HepG2 (cell line): ENCODE data around the gene APOM. TPM values are rescaled to one million over a fixed set of nuclear protein-coding genes. Genes with fewer than 3 reads are reported as not detected.

Experiments
- ATF3 ChIP-seq: sonication (generic); formaldehyde crosslinking; IDR thresholded peaks from 2 replicates; pipeline ENCODE4 v1.4.0; 2020; ENCODE audit warnings: missing genetic modification reagents
- CERS6 ChIP-seq: sonication (generic); formaldehyde crosslinking; IDR thresholded peaks from 2 replicates; pipeline ENCODE4 v1.5.0; 2020; ENCODE audit warnings: missing genetic modification reagents
- HMG20A ChIP-seq: IDR thresholded peaks from 2 replicates; pipeline ENCODE4 v1.6.1; 2016; ENCODE audit warnings: borderline replicate concordance
- HNF4G ChIP-seq, 2 experiments: sonication (generic) in 1 of 2; formaldehyde crosslinking in 1 of 2; IDR thresholded peaks; 2 replicates each; pipeline versions ENCODE4 v1.4.0 to v1.6.1; 2011 to 2020; ENCODE audit warnings: borderline replicate concordance in 2 of 2, low read depth in 2 of 2, mild to moderate bottlenecking in 2 of 2, low read length in 1 of 2, missing genetic modification reagents in 1 of 2, moderate library complexity in 1 of 2
- JDP2 ChIP-seq: sonication (generic); formaldehyde crosslinking; IDR thresholded peaks from 2 replicates; pipeline ENCODE4 v1.8.1; 2022; ENCODE audit warnings: missing genetic modification reagents, borderline replicate concordance
- KLF13 ChIP-seq: sonication (generic); formaldehyde crosslinking; IDR thresholded peaks from 2 replicates; pipeline ENCODE4 v1.4.0; 2020; ENCODE audit warnings: mild to moderate bottlenecking, missing genetic modification reagents
- KLF6 ChIP-seq: IDR thresholded peaks from 2 replicates; pipeline ENCODE4 v1.8.0; 2016; ENCODE audit warnings: missing biosample characterization, missing genetic modification reagents
- MAZ ChIP-seq, 2 experiments: sonication (generic) in 1 of 2; formaldehyde crosslinking in 1 of 2; IDR thresholded peaks; 2 replicates each; pipeline versions ENCODE4 v1.5.0 to v1.6.1; 2012 to 2020; ENCODE audit warnings: low read depth in 2 of 2, mild to moderate bottlenecking in 2 of 2, borderline replicate concordance in 1 of 2, improper control_type of control experiment in 1 of 2, low read length in 1 of 2, missing genetic modification reagents in 1 of 2, moderate library complexity in 1 of 2
- NFAT5 ChIP-seq: sonication (generic); formaldehyde crosslinking; IDR thresholded peaks from 2 replicates; pipeline ENCODE4 v1.4.0; 2020; ENCODE audit warnings: missing genetic modification reagents
- NFYB ChIP-seq: sonication (generic); formaldehyde crosslinking; IDR thresholded peaks from 2 replicates; pipeline ENCODE4 v1.4.0; 2020; ENCODE audit warnings: missing genetic modification reagents
- POLR2AphosphoS2 ChIP-seq: IDR thresholded peaks from 2 replicates; pipeline ENCODE4 v1.6.1; 2011; ENCODE audit warnings: low read depth, low read length, improper control_type of control experiment
- POLR2G ChIP-seq: fragments of 200-400 bp; formaldehyde crosslinking; IDR thresholded peaks from 2 replicates; pipeline ENCODE4 v1.6.1; 2018; ENCODE audit warnings: mild to moderate bottlenecking, low read depth, low read length, moderate library complexity
- RAD51 ChIP-seq: fragments of 450-650 bp; IDR thresholded peaks from 2 replicates; pipeline ENCODE4 v1.6.1; 2016; ENCODE audit warnings: borderline replicate concordance
- RBFOX2 ChIP-seq: fragments of 200-400 bp; formaldehyde crosslinking; IDR thresholded peaks from 2 replicates; pipeline ENCODE4 v1.6.1; 2017; ENCODE audit warnings: low read depth, mild to moderate bottlenecking, low read length
- SIN3A ChIP-seq: IDR thresholded peaks from 2 replicates; pipeline ENCODE4 v1.6.1; 2011; ENCODE audit warnings: low read depth, mild to moderate bottlenecking, control low read depth, low read length, borderline replicate concordance
- ZNF160 ChIP-seq: sonication (generic); formaldehyde crosslinking; IDR thresholded peaks from 2 replicates; pipeline ENCODE4 v1.8.0; 2022; ENCODE audit warnings: mild to moderate bottlenecking, inconsistent platforms, missing genetic modification reagents
- ZNF17 ChIP-seq: sonication (generic); formaldehyde crosslinking; IDR thresholded peaks from 2 replicates; pipeline ENCODE4 v1.5.0; 2020; ENCODE audit warnings: mild to moderate bottlenecking, missing genetic modification reagents
- ZNF468 ChIP-seq: sonication (generic); formaldehyde crosslinking; IDR thresholded peaks from 2 replicates; pipeline ENCODE4 v1.8.0; 2022; ENCODE audit warnings: mild to moderate bottlenecking, moderate library complexity, missing genetic modification reagents
- ZNF768 ChIP-seq: sonication (generic); formaldehyde crosslinking; IDR thresholded peaks from 2 replicates; pipeline ENCODE4 v1.4.0; 2020; ENCODE audit warnings: missing genetic modification reagents
- ZSCAN25 ChIP-seq: sonication (generic); formaldehyde crosslinking; IDR thresholded peaks from 2 replicates; pipeline ENCODE4 v1.8.0; 2022; ENCODE audit warnings: mild to moderate bottlenecking, missing genetic modification reagents
- polyA plus RNA-seq, 8 experiments: library from polyadenylated mRNA; depleted of rRNA in 3 of 8; stranded (reverse) in 7 of 8; unstranded in 1 of 8; fragments of >200 nt; fragmentation: Illumina TruSeq in 4 of 8; extraction: Trizol in 4 of 8; gene quantifications; 2 replicates each; pipeline versions ENCODE4 v1.2.1 to v1.2.3, GENCODE V29; 2011 to 2016; ENCODE audit warnings: low read depth in 4 of 8, missing spikeins in 1 of 8, mixed read lengths in 1 of 8; ENCODE audit not compliant: insufficient read depth in 1 of 8
- total RNA-seq, 5 experiments: library from RNA; depleted of rRNA; stranded (reverse); fragments of >200 nt; fragmentation: Illumina TruSeq; extraction: Trizol; gene quantifications; 2 replicates each; pipeline ENCODE4 v1.2.3, GENCODE V29; 2016; ENCODE audit warnings: low read depth in 1 of 5
- TF ChIP-seq, protein P1 (sequence below): sonication (generic); formaldehyde crosslinking; IDR thresholded peaks from 2 replicates; pipeline ENCODE4 v1.4.0; 2020; ENCODE audit warnings: mild to moderate bottlenecking, missing genetic modification reagents

APOM gene
- total and polyA plus RNA-seq, 2 of the 13 experiments (the other 11 are each of a cell fraction or from before 2014, with no cell fraction given): 98.2 to 1,140 TPM

GRCh38 chr6:31652925-31653724, 2.6 kb upstream of the APOM start (continued):
- TF ChIP-seq KLF13: no peak
- TF ChIP-seq JDP2 (CRISPR knock-in tag): no peak; the same call in 1 of the 2 replicates
- peak; percentile 93 for TF ChIP-seq POLR2G
- TF ChIP-seq RBFOX2: peak; percentile 16; the same call in 1 of the 2 replicates
- no peak; the same call in 1 of the 2 replicates for TF ChIP-seq ZNF160 (CRISPR knock-in tag)
- no peak; the same call in 1 of the 2 replicates for TF ChIP-seq KLF6 (CRISPR knock-in tag)
- TF ChIP-seq ZNF17 (CRISPR knock-in tag): no peak
- no peak for TF ChIP-seq POLR2AphosphoS2
- peak; percentile 61; the same call in 1 of the 2 replicates for TF ChIP-seq SIN3A
- TF ChIP-seq HMG20A (CRISPR knock-in tag): no peak
- no peak for TF ChIP-seq RAD51
- no peak for TF ChIP-seq NFAT5
- 0 out of 2 replicates have a peak, but pooled peaks have one; percentile 4 for TF ChIP-seq NFYB
- no peak; the same call in 1 of the 2 replicates for TF ChIP-seq MAZ (IDR thresholded peaks at IDR 0.05; ENCODE audit: borderline replicate concordance, low read depth, low read length)
- no peak for TF ChIP-seq MAZ (CRISPR knock-in tag; IDR thresholded peaks at IDR 0.05; ENCODE audit: low read depth)
- no peak for TF ChIP-seq ZNF468
- no peak for TF ChIP-seq ATF3
- no peak for TF ChIP-seq ZSCAN25
- TF ChIP-seq HNF4G (IDR thresholded peaks at IDR 0.05; ENCODE audit: borderline replicate concordance, low read depth, low read length): no peak
- TF ChIP-seq HNF4G (CRISPR knock-in tag; IDR thresholded peaks at IDR 0.05; ENCODE audit: borderline replicate concordance, low read depth): no peak
- peak; percentile 21; the same call in 1 of the 2 replicates for TF ChIP-seq ZNF768
- TF ChIP-seq, protein P1, sequence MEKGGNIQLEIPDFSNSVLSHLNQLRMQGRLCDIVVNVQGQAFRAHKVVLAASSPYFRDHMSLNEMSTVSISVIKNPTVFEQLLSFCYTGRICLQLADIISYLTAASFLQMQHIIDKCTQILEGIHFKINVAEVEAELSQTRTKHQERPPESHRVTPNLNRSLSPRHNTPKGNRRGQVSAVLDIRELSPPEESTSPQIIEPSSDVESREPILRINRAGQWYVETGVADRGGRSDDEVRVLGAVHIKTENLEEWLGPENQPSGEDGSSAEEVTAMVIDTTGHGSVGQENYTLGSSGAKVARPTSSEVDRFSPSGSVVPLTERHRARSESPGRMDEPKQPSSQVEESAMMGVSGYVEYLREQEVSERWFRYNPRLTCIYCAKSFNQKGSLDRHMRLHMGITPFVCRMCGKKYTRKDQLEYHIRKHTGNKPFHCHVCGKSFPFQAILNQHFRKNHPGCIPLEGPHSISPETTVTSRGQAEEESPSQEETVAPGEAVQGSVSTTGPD (CRISPR knock-in tag): peak; percentile 46
- TF ChIP-seq CERS6 (CRISPR knock-in tag): no peak
